HepG2 (cell line): ENCODE results near the gene MRPL43. TPM values are rescaled to one million over a fixed set of nuclear protein-coding genes. Genes with fewer than 3 reads are reported as not detected.

Experiments used
- ARID5B ChIP-seq: IDR thresholded peaks from 2 replicates; pipeline ENCODE4 v1.4.0; 2020; ENCODE audit warnings: mild to moderate bottlenecking, missing genetic modification reagents
- EEA1 ChIP-seq: sonication (generic); formaldehyde crosslinking; IDR thresholded peaks from 2 replicates; pipeline ENCODE4 v1.5.1; 2020; ENCODE audit warnings: mild to moderate bottlenecking, missing genetic modification reagents, borderline replicate concordance
- ELF3 ChIP-seq: IDR thresholded peaks from 2 replicates; pipeline ENCODE4 v1.6.1; 2016; ENCODE audit warnings: missing genetic modification reagents, missing compliant biosample characterization
- ESRRA ChIP-seq: sonication (generic); formaldehyde crosslinking; IDR thresholded peaks from 2 replicates; pipeline ENCODE4 v1.5.1; 2020; ENCODE audit warnings: mild to moderate bottlenecking, low read depth, missing genetic modification reagents
- FOXO1 ChIP-seq: sonication (generic); formaldehyde crosslinking; IDR thresholded peaks from 2 replicates; pipeline ENCODE4 v1.4.0; 2020; ENCODE audit warnings: missing genetic modification reagents
- GMEB1 ChIP-seq: sonication (generic); formaldehyde crosslinking; IDR thresholded peaks from 2 replicates; pipeline ENCODE4 v1.5.1; 2020; ENCODE audit warnings: missing genetic modification reagents, mild to moderate bottlenecking, borderline replicate concordance
- GPN1 ChIP-seq: sonication (generic); formaldehyde crosslinking; IDR thresholded peaks from 2 replicates; pipeline ENCODE4 v1.5.1; 2020; ENCODE audit warnings: missing genetic modification reagents, borderline replicate concordance
- KLF11 ChIP-seq: IDR thresholded peaks from 2 replicates; pipeline ENCODE4 v1.6.1; 2016; ENCODE audit warnings: missing compliant biosample characterization
- MED8 ChIP-seq: sonication (generic); formaldehyde crosslinking; IDR thresholded peaks from 2 replicates; pipeline ENCODE4 v1.8.1; 2023; ENCODE audit warnings: mild to moderate bottlenecking, missing genetic modification reagents; ENCODE audit not compliant: insufficient replicate concordance
- MYNN ChIP-seq: sonication (generic); formaldehyde crosslinking; IDR thresholded peaks from 2 replicates; pipeline ENCODE4 v1.4.0; 2020; ENCODE audit warnings: mild to moderate bottlenecking, low read depth, missing genetic modification reagents
- NONO ChIP-seq, 2 experiments: fragments of 450-650 bp in 1 of 2; sonication (generic) in 1 of 2; formaldehyde crosslinking in 1 of 2; IDR thresholded peaks in 1 of 2; conservative IDR thresholded peaks in 1 of 2; 2 replicates each; pipeline versions ENCODE4 v1.6.1 to v1.8.0; 2017 to 2022; ENCODE audit warnings: mild to moderate bottlenecking in 1 of 2, missing genetic modification reagents in 1 of 2, moderate library complexity in 1 of 2
- SMARCE1 ChIP-seq: fragments of 450-650 bp; IDR thresholded peaks from 2 replicates; pipeline ENCODE4 v1.6.1; 2017; ENCODE audit warnings: borderline replicate concordance
- SRY ChIP-seq: sonication (generic); formaldehyde crosslinking; IDR thresholded peaks from 2 replicates; pipeline ENCODE4 v1.8.0; 2022; ENCODE audit warnings: mild to moderate bottlenecking, missing genetic modification reagents
- TSC22D2 ChIP-seq: sonication (generic); formaldehyde crosslinking; IDR thresholded peaks from 2 replicates; pipeline ENCODE4 v1.5.1; 2020; ENCODE audit warnings: missing genetic modification reagents, mild to moderate bottlenecking, borderline replicate concordance
- YY1 ChIP-seq: IDR thresholded peaks from 2 replicates; pipeline ENCODE4 v1.6.1; 2011; ENCODE audit warnings: low read length, low read depth, moderate library complexity, mild to moderate bottlenecking; ENCODE audit not compliant: insufficient read depth, insufficient replicate concordance
- ZBTB25 ChIP-seq: IDR thresholded peaks from 2 replicates; pipeline ENCODE4 v1.6.1; 2018; ENCODE audit warnings: missing genetic modification reagents
- ZNF275 ChIP-seq: sonication (generic); formaldehyde crosslinking; IDR thresholded peaks from 2 replicates; pipeline ENCODE4 v1.8.0; 2022; ENCODE audit warnings: missing genetic modification reagents, mild to moderate bottlenecking, inconsistent platforms, borderline replicate concordance
- ZNF343 ChIP-seq: sonication (generic); formaldehyde crosslinking; IDR thresholded peaks from 2 replicates; pipeline ENCODE4 v1.4.0; 2020; ENCODE audit warnings: mild to moderate bottlenecking, missing genetic modification reagents
- ZNF766 ChIP-seq: sonication (generic); formaldehyde crosslinking; IDR thresholded peaks from 2 replicates; pipeline ENCODE4 v1.5.0; 2020; ENCODE audit warnings: missing genetic modification reagents, borderline replicate concordance
- polyA plus RNA-seq, 8 experiments: library from polyadenylated mRNA; depleted of rRNA in 3 of 8; stranded (reverse) in 7 of 8; unstranded in 1 of 8; fragments of >200 nt; fragmentation: Illumina TruSeq in 4 of 8; extraction: Trizol in 4 of 8; gene quantifications; 2 replicates each; pipeline versions ENCODE4 v1.2.1 to v1.2.3, GENCODE V29; 2011 to 2016; ENCODE audit warnings: low read depth in 4 of 8, missing spikeins in 1 of 8, mixed read lengths in 1 of 8; ENCODE audit not compliant: insufficient read depth in 1 of 8
- total RNA-seq, 5 experiments: library from RNA; depleted of rRNA; stranded (reverse); fragments of >200 nt; fragmentation: Illumina TruSeq; extraction: Trizol; gene quantifications; 2 replicates each; pipeline ENCODE4 v1.2.3, GENCODE V29; 2016; ENCODE audit warnings: low read depth in 1 of 5

The MRPL43 gene
- total and polyA plus RNA-seq, 2 of the 13 experiments (the other 11 are each of a cell fraction or from before 2014, with no cell fraction given): 71.0 to 73.7 TPM

- peak; percentile 52; the same call in 1 of the 2 replicates for TF ChIP-seq GMEB1
- TF ChIP-seq ZNF766 (CRISPR knock-in tag): peak; percentile 74; the same call in 1 of the 2 replicates
- peak; percentile 81 for TF ChIP-seq ESRRA (CRISPR knock-in tag)
- TF ChIP-seq ARID5B (CRISPR knock-in tag): peak; percentile 31; the same call in 1 of the 2 replicates
- TF ChIP-seq TSC22D2 (CRISPR knock-in tag): no peak
- peak; percentile 47 for TF ChIP-seq MED8 (CRISPR knock-in tag)
- TF ChIP-seq ELF3 (CRISPR knock-in tag): no peak; the same call in 1 of the 2 replicates
- peak; percentile 70; the same call in 1 of the 2 replicates for TF ChIP-seq KLF11 (CRISPR knock-in tag)
- TF ChIP-seq ZNF343 (CRISPR knock-in tag): peak; percentile 84; the same call in 1 of the 2 replicates
- no peak for TF ChIP-seq ZNF275 (CRISPR knock-in tag)
- no peak for TF ChIP-seq NONO (IDR thresholded peaks at IDR 0.05)
- peak; percentile 88 for TF ChIP-seq NONO (CRISPR knock-in tag; conservative IDR thresholded peaks at IDR 0.05)
- no peak; the same call in 1 of the 2 replicates for TF ChIP-seq FOXO1
- 0 out of 2 replicates have a peak, but pooled peaks have one; percentile 34 for TF ChIP-seq MYNN
- no peak for TF ChIP-seq SMARCE1
- no peak for TF ChIP-seq SRY (CRISPR knock-in tag)
- TF ChIP-seq ZBTB25 (CRISPR knock-in tag): peak; percentile 45; the same call in 1 of the 2 replicates
- TF ChIP-seq EEA1: 0 out of 2 replicates have a peak, but pooled peaks have one; percentile 45
- peak; percentile 15; the same call in 1 of the 2 replicates for TF ChIP-seq GPN1 (CRISPR knock-in tag)
- TF ChIP-seq YY1: peak; percentile 40
These were observed at the start of gene MRPL43, which contains the start of gene TWNK (continued) for GRCh38 chr10:100986952-100987684.
